Posterior vena cava (tissue), 2 donors: Measurements from ENCODE around the gene SEL1L2. TPM values are rescaled to one million over a fixed set of nuclear protein-coding genes. Genes with fewer than 3 reads are reported as not detected.

Experiments
- total RNA-seq, 2 donors: library from RNA; stranded (reverse); fragmentation: NEBNext Ultra II Directional; extraction: Animal tissue kit (Norgen Biotek cat#: 25700); gene quantifications; one replicate each; pipeline ENCODE4 v1.2.1, GENCODE V29; 2021
- donor health status: DM: yes; HTN: yes; CAD: no.
- donor health status: DM: yes; HTN: yes; CAD: no.

The SEL1L2 gene
- total RNA-seq, 2 donors from 2014 or later = 6.0 to 16.1 TPM

Other genes starting within 250 kb of the SEL1L2 start
- 10 to 100 TPM; 19.1 to 22.8 TPM for gene ESF1, start 205.7 kb downstream of the SEL1L2 start, total RNA-seq
- 10 to 100 TPM; 25.5 to 30.2 TPM for gene NDUFAF5, start 205.6 kb downstream of the SEL1L2 start, total RNA-seq
- gene MACROD2, start 4.9 kb upstream of the SEL1L2 start, total RNA-seq = 10 to 100 TPM; 15.5 to 25.5 TPM